NCI-H1048 (cell line): ENCODE results near the gene SPRED1.

ENCODE experiments used
- DNase-seq: peaks from one replicate; lab custom pipeline; 2025; lab: John Stamatoyannopoulos, UW

SPRED1 gene

DNA sequence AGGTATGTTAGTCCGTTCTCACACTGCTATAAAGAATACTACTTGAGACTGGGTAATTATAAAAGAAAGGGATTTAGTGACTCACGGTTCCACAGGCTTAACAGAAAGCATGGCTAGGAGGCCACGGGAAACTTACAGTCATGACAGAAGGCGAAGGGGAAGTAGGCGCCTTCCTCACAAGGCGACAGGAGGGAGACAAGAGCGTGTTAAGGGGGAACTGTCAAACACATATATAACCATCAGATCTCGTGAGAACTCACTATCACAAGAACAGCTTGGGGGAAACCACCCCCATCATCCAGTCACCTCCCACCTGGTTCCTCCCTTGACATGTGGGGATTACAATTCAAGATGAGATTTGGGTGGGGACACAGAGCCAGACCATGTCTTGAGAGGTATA, 30.4 kb downstream of the SPRED1 start:
- DNase-seq = no peak

DNA sequence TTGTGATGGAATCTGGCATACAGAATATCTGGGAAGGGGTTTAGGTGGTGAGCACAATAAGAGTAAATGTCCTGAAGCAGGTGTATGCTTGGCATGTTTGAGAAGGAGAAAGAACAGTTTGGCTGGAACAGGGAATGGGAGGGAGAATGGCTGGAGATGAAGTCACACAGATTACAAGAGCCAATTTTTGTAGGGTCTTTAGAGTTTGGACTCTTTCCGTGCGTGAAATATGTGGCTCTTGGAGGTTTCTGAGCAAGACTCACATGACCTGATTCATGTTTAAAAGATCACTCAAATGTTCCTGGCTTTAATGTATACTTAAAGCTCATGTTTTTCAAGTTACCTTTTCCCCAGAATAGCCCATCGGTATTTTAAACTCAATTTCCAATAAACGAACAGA, 32.8 kb downstream of the SPRED1 start:
- no peak for DNase-seq

DNA sequence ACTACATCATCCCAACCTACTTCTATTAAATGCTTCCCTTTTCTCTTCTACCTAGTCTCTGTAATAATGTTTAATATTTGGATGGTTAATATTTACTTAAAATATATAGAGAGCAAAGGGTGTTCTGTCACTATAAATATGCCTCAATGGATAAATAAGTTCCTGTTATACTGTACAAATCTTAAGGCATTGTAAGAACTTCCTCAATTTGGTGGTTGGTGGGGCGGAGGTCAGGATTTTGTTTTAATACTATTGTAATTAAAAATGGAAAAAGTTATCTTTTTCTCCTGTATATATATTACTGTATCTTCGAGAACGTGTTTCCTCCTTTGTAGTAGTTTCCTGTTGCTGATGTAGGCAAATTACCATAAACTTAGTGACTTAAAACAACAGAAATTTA, 41.5 kb downstream of the SPRED1 start:
- DNase-seq = no peak

DNA sequence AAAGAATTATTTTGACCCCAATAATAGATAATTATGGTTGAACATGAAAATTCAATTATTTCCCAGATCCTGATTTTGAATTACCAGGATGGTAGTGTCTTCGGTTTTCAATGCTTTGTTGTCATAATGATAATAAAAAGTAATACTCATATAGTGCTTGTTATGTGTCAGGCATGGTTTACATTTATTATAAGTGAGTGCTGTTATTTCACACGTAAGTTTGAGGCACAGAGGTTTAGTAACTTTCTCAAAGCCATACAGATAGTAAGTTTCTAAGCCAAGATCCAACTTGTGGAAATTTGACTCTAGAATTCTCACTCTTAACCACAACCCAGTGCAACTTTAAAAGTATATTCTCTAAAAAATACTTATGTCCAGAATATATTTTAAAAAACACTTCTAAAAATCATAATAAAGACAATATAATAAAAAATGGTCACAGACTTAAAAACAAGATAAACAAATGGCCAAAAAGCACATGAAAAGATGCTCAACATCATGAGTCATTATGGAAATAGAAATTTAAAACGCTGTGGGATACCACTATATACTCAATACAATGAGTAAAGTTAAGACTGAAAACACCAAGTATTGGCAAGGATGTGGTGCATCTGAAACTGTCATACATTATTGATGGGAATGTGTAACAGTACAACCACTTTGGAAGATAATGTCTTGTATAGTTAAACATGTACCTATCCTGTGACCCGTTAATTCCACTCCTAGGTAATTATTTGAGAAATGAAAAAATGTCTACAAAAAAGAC, 45.2 kb downstream of the SPRED1 start:
- no peak for DNase-seq

DNA sequence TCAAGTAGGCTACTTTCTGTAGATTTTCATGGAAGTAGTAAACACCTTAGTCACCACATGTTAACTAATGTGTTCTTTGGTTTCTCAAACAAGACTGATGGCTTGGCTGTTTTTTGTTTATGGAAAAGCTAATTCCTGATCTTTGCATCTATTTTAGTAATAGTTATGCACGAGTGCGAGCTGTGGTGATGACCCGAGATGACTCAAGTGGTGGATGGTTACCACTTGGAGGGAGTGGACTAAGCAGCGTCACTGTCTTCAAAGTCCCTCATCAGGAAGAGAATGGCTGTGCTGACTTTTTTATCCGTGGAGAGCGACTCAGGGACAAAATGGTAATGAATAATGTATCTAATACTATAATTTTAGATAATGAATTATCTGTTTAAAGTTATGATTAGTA, 46.6 kb downstream of the SPRED1 start:
- no peak for DNase-seq

DNA sequence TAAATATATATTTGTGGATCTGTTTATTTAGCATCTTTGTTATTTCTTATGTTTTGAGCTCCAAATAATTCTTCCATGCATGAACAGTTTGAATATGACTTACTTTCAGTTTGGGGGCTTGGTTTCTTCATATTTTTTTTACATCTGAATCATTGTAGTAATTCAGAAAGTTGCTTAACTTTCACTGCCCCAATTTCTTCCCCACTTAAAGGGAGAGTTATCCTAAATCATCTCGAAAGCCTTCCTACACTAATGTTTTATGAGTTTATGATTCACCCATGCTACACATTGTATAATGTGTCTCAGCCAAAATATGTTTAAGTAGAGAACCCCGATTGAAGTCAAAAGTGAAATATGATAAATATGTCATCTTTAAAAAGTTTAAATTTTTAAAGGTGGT, 47.8 kb downstream of the SPRED1 start:
- no peak for DNase-seq

DNA sequence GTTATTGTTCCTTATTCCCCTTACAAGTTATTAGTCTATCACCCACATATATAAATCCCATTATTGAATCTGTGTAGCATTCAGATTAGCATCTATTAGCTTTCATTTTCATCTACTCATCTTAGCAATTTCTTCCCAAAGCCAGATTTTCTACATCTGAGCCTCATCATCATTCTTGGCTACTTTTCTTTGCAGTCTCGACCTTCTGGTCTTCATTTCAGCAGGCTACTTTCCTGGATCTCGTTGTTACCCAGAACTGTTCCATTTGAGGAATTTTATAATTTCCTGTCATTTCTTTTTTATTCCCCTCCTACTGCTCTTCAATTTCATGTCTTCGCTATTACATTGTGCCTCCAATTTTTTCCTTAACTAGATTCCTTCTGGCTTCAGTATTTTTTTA, 51.8 kb downstream of the SPRED1 start:
- no peak for DNase-seq

DNA sequence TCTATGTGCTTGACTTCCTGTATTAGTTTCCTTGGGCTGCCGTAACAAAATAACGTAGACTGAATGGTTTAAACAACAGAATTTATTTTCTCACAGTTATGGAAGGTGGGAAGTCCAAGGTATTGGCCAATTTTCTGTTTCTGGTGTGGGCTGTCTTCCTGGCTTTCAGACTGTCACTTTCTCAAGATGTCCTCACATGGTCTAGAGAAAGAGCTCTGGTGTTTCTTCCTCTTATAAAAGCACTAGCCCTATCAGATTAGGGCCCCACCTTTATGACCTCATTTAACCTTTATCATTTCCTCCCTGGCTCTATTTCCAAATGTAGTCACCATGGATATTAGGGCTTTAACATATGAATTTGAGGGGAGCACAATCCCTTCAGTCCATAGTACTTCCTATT, 54.6 kb downstream of the SPRED1 start:
- no peak for DNase-seq

DNA sequence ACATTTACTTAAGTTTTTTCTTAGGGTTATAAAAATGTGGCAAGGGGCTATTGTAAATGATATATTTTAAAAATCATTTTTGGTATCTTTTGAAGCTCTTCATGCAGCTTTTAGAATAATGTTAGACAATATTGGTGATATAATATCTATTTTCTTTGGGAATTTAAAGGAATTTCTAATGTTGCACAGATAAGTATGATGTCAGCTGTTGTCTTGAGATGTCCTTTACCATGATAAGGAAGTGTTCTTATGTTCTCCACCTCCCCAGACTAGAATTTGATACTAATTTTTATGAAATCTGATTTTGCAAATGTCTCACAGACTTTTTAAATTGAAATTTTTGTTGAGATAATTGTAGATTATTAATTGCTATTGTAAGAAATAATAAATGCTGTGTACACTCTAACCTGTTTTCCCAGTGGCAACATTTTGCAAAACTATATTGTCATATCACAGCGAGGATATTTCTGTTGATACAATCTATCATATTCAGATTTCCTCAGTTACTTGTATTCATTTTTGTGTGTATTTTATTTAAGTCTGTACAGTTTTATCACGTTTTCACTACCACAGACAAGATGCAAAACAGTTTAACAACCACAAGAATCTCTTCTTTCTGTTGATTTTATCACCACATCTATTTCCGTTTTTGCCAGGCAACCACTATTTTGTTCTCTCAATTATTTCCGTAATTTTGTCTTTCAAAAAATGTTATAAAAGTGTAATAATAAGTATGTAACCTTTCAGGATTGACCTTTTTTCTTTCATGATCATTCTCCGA, 55.4 kb downstream of the SPRED1 start:
- DNase-seq = no peak

DNA sequence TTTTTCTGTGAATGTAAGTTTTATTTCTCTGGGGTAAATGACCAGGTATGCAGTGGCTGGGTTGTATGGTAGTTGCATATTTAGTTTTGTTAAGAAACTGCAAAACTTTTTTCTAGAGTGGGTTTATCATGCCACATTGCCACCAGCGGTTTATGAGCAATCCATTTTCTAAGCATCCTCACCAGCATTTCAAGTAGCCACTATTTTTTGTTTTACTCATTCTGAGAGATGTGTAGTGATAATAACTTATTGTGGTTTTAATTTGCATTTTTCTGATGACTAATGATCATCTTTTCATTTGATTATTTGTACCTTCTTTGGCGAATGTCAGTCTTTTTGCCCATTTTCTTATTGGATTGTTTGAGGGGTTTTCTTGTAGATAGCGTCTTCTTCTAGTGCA, 56.2 kb downstream of the SPRED1 start:
- DNase-seq = no peak

DNA sequence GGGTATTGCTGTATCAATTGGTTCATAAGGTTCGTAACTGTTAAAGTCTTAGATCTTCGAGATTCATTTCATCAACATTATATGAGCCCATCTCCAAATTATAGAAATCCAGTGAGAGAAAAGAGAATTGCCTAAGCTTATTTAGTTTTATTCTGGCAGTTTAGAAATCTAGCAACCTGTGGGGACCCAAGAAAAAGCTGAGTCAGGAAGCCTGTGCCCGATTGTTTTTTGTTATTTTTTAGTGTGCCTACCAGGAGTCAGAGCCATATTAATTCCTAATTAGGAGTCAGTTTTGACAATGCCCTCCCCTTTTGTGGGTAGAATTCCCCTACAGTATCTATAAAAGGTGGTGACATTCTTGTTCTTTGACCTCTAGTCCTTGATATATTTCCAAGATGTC, 59.6 kb downstream of the SPRED1 start:
- DNase-seq = no peak

DNA sequence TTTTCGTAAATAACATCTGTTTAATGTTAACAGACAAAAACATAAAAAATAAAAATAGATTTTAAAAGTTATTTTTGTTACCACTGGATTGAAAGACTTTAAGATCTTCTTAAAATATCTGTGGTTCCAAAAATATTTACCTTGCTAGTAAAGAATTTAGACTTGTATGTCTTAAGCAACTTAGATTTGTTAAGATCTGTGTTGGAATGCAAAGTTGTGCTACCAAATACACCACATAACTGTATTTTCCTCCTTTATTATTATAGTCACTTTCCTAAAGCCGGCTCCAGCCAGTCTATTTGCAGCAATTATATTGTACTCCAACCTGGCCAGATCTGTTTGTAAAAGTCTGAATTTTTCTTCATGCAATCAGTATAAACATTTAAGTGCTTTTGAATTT, 63.7 kb downstream of the SPRED1 start:
- no peak for DNase-seq

DNA sequence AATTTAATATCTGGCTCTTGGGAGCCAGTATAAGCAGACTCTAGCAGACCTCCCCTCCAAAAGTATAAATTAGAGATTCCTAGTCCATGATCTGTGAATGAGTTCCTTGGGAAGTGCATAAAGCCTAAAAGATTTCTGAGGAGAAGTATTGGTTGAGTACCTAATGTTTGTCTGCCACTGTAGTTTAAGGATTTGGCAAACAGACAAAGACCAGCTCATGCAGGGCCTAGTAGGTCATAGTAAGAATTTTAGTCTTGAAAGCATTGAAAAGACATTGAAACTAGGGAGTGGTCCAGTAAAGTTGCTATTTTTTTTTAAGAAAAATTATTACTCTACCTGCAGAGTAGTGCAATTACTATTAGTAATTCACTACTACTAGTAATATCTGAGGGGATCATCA, 67.5 kb downstream of the SPRED1 start:
- DNase-seq = no peak

DNA sequence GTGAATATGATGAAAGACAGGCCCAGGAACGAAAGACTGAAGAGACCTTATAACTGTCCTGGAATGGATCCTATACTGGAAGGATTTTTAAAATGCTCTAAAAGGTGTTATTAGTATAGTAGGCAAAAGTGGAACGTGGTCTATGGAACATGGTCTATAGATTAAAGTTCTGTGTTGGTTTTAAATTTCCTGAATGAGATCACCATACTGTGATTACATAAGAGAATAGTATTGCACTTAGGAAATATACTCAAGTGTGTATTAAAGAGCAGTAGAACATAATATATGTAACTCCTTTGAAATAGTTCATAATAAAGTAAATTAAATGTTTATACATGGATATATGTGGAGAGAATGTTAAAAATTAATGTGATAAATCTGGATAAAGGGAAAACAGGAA, 68.2 kb downstream of the SPRED1 start:
- no peak for DNase-seq

DNA sequence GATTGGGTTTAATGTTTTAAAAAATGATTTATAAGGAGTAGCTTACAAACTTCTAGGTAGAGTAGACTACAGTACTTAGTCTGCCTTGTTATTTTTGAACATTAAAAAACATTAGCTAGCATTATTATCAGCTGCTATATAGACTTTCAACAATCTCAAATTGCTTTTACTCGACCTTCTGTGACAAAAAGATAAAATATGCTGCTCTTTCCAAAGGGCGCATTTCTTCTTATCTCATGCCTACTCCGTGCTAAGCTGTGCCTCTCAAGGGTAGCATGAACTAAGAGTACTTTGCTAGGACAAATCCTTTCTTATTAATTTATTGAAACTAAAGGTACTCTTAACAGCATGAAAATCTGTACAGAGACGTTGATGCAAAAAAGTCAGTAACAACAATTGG, 71.3 kb downstream of the SPRED1 start:
- DNase-seq = no peak

DNA sequence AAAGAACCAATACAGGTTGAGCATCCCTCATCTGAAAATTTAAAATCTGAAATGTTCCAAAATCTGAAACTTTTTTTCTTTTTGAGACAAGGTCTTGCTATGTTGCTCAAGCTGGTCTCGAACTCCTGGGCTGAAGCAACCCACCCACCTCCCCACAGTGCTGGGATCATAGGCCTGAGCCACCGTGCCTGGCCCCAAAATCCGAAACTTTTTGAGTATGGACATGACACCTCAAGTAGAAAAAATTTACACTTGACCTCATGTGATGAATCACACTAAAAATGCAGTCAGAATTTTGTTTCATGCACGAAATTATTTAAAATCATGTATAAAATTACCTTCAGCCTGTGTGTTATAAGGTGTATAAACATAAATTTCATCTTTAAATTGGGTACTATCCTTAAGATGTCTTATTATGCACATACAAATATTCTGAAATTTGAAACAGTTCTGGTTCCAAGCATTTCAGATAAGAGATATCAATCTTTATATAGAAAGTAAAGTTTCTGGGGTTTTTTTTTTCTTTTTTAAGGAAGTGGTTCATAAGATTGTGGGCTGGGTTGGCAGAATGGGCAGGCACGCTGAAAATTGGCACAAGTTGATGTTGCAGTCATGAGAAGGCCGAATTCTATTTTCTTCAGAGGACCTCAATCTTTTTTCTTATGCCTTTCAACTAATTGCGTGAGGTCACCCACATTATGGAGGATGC, 72.5 kb downstream of the SPRED1 start:
- no peak for DNase-seq

DNA sequence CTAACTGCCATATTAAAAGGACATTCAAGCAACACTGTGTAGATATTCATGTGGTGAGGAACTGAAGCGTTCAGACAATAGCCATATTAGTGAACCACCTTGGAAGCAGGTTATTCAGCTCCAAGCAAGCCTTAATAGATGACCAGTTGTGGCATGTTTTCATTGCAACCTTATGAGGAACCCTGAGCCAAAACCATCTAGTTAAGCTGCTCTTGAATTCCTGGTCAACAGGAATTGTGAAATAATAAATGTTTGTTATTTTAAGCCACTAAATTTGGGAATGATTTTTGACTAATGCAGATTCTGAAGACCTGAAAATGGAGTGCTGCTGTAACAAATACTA, 73.0 kb downstream of the SPRED1 start:
- DNase-seq = no peak

DNA sequence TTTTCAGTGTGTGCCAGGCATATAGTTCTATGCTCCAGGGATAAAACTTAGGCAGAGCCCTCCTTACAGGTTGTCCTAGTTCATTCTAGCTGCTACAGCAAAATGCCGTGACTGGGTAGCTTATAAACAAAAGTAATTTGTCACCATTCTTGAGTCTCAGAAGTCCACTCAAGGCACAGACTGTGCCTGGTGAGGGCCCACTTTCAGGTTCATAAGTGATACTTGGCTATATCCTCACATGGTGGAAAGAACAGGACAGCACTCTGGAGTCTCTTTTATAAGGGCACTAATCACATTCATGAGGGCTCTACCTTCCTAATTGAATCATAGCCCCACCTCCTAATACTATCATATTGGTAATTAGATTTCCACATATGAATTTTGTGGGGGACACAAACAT, 80.1 kb downstream of the SPRED1 start:
- DNase-seq = no peak

DNA sequence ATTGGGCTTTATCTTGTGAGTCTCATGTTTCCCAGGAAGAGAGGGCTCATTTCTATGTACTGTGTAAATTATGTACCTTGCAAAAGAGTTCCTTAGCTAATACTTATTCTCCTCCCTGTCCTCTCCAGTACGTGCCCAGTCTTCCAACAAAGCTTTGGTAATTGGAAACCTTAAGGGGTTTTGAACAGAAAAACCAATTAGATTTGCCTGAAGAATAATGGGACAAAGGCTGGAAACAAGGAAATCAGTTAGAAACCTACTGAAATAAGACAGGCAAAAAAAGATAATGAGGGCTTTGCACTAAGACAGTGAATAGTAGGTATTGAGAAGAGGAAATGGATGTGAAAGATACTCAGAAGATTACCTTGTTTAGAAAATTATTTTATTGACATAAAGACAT, 82.5 kb downstream of the SPRED1 start:
- DNase-seq = no peak

DNA sequence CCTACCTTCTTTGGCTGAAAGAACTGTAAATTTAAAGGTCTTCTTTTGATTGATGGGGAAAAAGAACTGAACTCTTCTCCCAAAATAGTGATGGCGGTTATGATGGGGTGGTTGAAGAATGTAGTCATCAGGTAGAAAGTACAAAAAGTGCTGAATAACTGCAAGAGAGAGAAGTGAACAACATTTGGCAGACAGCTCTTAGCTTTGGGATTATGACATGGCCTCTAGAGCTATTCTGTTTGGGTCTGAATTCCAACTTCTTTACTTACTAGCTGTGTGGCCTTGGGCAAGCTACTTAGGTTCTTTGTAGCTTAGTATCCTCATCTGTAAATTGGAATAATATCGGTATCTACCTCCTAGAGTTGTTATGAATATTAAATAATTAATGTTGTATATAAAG, 91.7 kb downstream of the SPRED1 start:
- no peak for DNase-seq

DNA sequence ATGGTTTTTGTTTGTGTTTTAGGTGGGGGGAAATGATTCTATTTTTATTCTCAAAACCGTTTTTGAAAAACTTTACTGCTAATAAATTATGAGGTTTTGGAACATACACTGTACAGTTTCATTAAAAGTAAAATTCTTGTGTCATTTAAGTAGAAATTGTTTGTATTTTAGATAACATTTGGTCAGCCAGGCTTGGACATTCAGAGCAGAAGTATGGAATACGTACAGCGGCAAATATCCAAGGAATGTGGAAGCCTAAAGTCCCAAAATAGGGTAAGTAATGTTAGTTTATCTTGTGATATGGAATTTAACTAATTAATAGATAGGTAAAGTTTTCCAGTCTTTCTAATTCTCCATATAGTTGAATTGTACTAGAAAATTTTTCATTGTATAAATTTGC, 96.6 kb downstream of the SPRED1 start:
- DNase-seq = no peak

DNA sequence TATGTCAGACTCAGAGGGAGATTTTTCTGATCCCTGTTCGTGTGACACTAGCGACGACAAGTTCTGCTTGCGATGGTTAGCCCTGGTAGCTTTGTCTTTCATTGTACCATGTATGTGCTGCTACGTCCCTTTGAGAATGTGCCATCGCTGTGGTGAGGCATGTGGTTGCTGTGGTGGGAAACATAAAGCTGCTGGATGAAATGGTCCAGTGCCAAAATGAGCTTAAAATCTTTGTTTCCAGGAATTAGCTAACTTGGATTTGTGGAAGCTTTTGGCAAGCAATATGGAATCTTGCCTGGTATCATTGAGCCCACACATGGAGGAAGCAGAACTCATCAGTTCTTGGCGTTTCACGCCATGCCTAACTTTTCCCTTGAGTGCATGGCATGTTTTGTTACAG, 98.8 kb downstream of the SPRED1 start:
- no peak for DNase-seq

DNA sequence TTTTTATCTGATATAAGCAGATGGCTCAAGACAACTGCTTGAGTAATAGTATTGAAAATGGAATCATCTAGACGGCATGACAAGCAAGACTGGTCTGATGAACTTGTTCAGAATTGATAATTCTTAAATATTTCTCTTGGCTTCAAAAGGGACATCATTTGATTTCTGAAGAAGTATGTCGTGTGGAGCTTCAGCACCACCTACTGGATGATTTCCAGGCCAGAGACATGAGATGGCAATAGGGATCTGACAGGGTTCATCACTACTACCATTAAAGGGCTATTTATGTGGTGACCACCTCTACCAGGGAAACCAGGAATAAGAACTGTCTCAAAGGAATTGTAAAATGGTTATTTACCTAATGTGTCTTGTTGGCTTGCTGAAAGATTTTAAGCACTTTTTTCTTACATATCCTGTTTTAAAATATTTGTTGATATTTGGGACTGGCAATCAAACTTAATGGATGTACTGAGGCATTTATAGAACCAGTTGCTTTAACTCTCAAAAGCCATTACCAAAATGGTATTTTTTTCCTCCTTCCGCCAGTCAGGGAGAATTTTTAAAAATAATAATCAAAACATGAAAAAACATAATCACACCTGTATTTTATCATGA, 101.8 kb downstream of the SPRED1 start:
- peak; percentile 15 for DNase-seq
